ENCODE data around the gene SCRG1.

Gene SCRG1

GRCh38 chr4:173357939-173358338, 41.0 kb downstream of the SCRG1 start:
- DNase-seq, result no peak

- no peak for DNase-seq
Observed at GRCh38 chr4:173347467-173347866, 51.4 kb downstream of the SCRG1 start.

GRCh38 chr4:173346074-173346473, 52.8 kb downstream of the SCRG1 start:
- DNase-seq, result no peak

GRCh38 chr4:173345648-173346047, 53.3 kb downstream of the SCRG1 start:
- DNase-seq, result peak; percentile 38

- DNase-seq, result no peak
Observed at GRCh38 chr4:173343832-173344397, 55.0 kb downstream of the SCRG1 start.

- no peak for DNase-seq
Observed at GRCh38 chr4:173337463-173337862, 61.5 kb downstream of the SCRG1 start.

GRCh38 chr4:173334891-173335752, 63.8 kb downstream of the SCRG1 start:
- DNase-seq, result peak; percentile 93

Data from hematopoietic multipotent progenitor cell treated with erythropoietin and hydrocortisone succinate and interleukin-3 and kit ligand, for 6 days (in vitro differentiated cells).